ENCODE data around the gene SAPCD2. TPM values are rescaled to one million over a fixed set of nuclear protein-coding genes. Genes with fewer than 3 reads are reported as not detected.

Gene SAPCD2
- total RNA-seq, 1 donor from 2014 or later, result 13.5 TPM

DNA sequence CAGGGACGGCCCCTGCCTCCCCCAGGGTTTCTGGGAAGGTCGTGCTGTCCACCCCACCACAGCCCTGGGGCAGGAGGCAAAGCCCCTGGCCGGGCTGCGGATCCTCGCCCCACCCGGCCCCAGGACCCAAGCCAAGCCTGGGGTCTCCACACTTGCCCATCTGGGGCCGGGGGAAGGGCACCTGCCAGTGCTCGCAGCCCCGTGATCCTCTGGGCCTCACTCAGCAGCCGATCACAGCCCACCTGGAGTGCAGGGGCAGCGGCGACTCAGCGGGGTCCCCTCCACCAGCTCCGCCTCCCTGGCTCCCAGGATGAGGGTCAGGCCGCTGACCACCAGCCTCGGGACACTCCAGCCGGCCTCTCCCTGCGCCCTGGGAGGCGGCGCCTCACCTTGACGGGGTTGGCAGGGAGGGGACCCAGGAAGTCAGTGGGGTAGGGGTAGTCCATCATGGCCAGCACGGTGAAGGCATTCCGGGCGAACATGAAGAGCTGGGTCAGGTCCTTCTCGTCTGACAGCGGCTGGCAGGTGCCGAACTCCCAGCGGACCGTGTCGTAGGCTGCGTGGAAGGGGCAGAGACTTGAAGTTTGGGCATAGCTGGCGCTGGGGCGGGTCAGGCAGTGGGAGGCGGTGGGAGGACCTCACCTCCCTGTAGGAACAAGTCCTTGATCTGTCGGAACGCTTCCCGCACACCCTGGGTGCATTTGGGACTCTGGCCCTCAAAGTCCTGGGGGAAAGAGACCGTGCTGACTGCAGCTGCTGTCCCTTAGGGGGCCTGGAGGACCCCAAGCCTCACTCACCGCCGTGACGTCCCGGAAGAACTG, 42.4 kb upstream of the SAPCD2 start:
- H3K9me3 Mint-ChIP-seq (ENCODE audit: unreplicated experiment), result peaks cover 2% of the 10 kb centered on the region
- TF ChIP-seq CTCF (IDR thresholded peaks at IDR 0.05; ENCODE audit: partially characterized antibody, unreplicated experiment), result no peak
- H3K4me3 Mint-ChIP-seq (ENCODE audit: unreplicated experiment), result no peak overlapping the region
- H3K27me3 Mint-ChIP-seq (ENCODE audit: unreplicated experiment), result peaks cover 2% of the 10 kb centered on the region
- H3K27ac Mint-ChIP-seq (ENCODE audit: unreplicated experiment), result no peak overlapping the region
- no peaks in the 10 kb centered on the region for H3K36me3 Mint-ChIP-seq (ENCODE audit: unreplicated experiment)
- peaks cover 2% of the 10 kb centered on the region for H3K4me1 Mint-ChIP-seq (ENCODE audit: low read depth, unreplicated experiment)
- DNase-seq, result no peak

GRCh38 chr9:137111788-137112563, 41.6 kb upstream of the SAPCD2 start:
- no peak overlapping the region for H3K27ac Mint-ChIP-seq (ENCODE audit: unreplicated experiment)

GRCh38 chr9:137110911-137111787, 40.8 kb upstream of the SAPCD2 start:
- H3K4me1 Mint-ChIP-seq (ENCODE audit: low read depth, unreplicated experiment), result no peaks in the 10 kb centered on the region
- DNase-seq, result no peak
- H3K36me3 Mint-ChIP-seq (ENCODE audit: unreplicated experiment), result no peaks in the 10 kb centered on the region
- no peaks in the 10 kb centered on the region for H3K9me3 Mint-ChIP-seq (ENCODE audit: unreplicated experiment)
- no peak overlapping the region for H3K4me3 Mint-ChIP-seq (ENCODE audit: unreplicated experiment)
- H3K27me3 Mint-ChIP-seq (ENCODE audit: unreplicated experiment), result peaks cover 2% of the 10 kb centered on the region
- H3K27ac Mint-ChIP-seq (ENCODE audit: unreplicated experiment), result no peak overlapping the region
- TF ChIP-seq CTCF (IDR thresholded peaks at IDR 0.05; ENCODE audit: partially characterized antibody, unreplicated experiment), result no peak

More at GRCh38 chr9:137111788-137112563, 41.6 kb upstream of the SAPCD2 start:
- no peak overlapping the region for H3K4me3 Mint-ChIP-seq (ENCODE audit: unreplicated experiment)
- no peak for TF ChIP-seq CTCF (IDR thresholded peaks at IDR 0.05; ENCODE audit: partially characterized antibody, unreplicated experiment)
- H3K36me3 Mint-ChIP-seq (ENCODE audit: unreplicated experiment), result no peaks in the 10 kb centered on the region
- no peak for DNase-seq
- H3K9me3 Mint-ChIP-seq (ENCODE audit: unreplicated experiment), result no peaks in the 10 kb centered on the region
- H3K27me3 Mint-ChIP-seq (ENCODE audit: unreplicated experiment), result peaks cover 2% of the 10 kb centered on the region
- peaks cover 2% of the 10 kb centered on the region for H3K4me1 Mint-ChIP-seq (ENCODE audit: low read depth, unreplicated experiment)

GRCh38 chr9:137110147-137110910, 40.0 kb upstream of the SAPCD2 start:
- no peaks in the 10 kb centered on the region for H3K4me1 Mint-ChIP-seq (ENCODE audit: low read depth, unreplicated experiment)
- no peak for DNase-seq
- no peak for TF ChIP-seq CTCF (IDR thresholded peaks at IDR 0.05; ENCODE audit: partially characterized antibody, unreplicated experiment)
- H3K36me3 Mint-ChIP-seq (ENCODE audit: unreplicated experiment), result no peaks in the 10 kb centered on the region
- H3K9me3 Mint-ChIP-seq (ENCODE audit: unreplicated experiment), result no peaks in the 10 kb centered on the region
- peaks cover 3% of the 10 kb centered on the region for H3K27me3 Mint-ChIP-seq (ENCODE audit: unreplicated experiment)
- no peak overlapping the region for H3K27ac Mint-ChIP-seq (ENCODE audit: unreplicated experiment)
- H3K4me3 Mint-ChIP-seq (ENCODE audit: unreplicated experiment), result no peak overlapping the region

Data from glutamatergic neuron (in vitro differentiated cells).